Stomach smooth muscle (tissue), 2 donors: ENCODE measurements around the gene CILP.
"Not testable (repeated sequence)": the region's sequence is repeated elsewhere in the genome, so short reads cannot be mapped to it uniquely, and the experiment has no call there.

Experiments used
- H3K27ac ChIP-seq: one replicate; pipeline ENCODE4 v1.7.0; 2013; ENCODE audit warnings: mild to moderate bottlenecking, low read length, inconsistent platforms
- H3K27me3 ChIP-seq, 2 donors: one replicate each; pipeline ENCODE4 v1.7.0; 2013; ENCODE audit warnings: low read length in 2 of 2; ENCODE audit not compliant: insufficient read depth in 2 of 2, control insufficient read depth in 1 of 2
- H3K36me3 ChIP-seq, 2 donors: one replicate each; pipeline ENCODE4 v1.7.0; 2013; ENCODE audit warnings: low read length in 2 of 2; ENCODE audit not compliant: control insufficient read depth in 2 of 2, insufficient read depth in 2 of 2
- H3K4me1 ChIP-seq: one replicate; pipeline ENCODE4 v1.7.0; 2013; ENCODE audit warnings: low read length; ENCODE audit not compliant: control insufficient read depth, insufficient read depth
- H3K4me3 ChIP-seq, 2 donors: one replicate each; pipeline ENCODE4 v1.7.0; 2013; ENCODE audit warnings: low read length in 2 of 2
- H3K9ac ChIP-seq, 2 donors: one replicate each; pipeline ENCODE4 v1.7.0; 2013; ENCODE audit warnings: low read length in 2 of 2, mild to moderate bottlenecking in 1 of 2
- H3K9me3 ChIP-seq, 2 donors: one replicate each; pipeline ENCODE4 v1.7.0; 2013; ENCODE audit warnings: low read length in 2 of 2; ENCODE audit not compliant: control insufficient read depth in 2 of 2
- donor health status: healthy.
- donor health status: Pancreatic carcinoma.

The CILP gene

DNA sequence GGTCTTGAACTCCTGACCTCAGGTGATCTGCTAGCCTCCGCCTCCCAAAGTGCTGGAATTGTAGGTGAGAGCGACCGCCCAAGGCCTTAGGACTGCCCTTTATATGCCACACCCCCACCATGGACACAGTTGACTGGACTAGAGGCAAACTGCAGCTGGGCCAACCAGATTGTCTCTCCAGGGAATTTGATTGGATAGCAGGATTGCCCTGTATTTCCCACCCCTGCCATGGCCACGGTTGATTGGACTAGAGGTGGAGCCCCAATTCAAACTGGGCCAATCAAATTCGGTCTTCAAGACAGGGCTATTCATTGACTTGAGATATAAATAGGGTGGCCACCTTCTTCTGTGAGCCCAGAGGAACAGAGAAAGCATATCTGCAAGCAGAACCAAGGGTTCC is 19.3 kb downstream of the CILP start:
- H3K27ac ChIP-seq = no peak overlapping the region
- H3K27me3 ChIP-seq = no peaks in the 10 kb centered on the region
- H3K9ac ChIP-seq = no peak overlapping the region
- no peaks in the 10 kb centered on the region for H3K9me3 ChIP-seq
- peaks cover 16% of the 10 kb centered on the region for H3K4me1 ChIP-seq
- H3K36me3 ChIP-seq = no peaks in the 10 kb centered on the region
- no peak overlapping the region for H3K4me3 ChIP-seq

DNA sequence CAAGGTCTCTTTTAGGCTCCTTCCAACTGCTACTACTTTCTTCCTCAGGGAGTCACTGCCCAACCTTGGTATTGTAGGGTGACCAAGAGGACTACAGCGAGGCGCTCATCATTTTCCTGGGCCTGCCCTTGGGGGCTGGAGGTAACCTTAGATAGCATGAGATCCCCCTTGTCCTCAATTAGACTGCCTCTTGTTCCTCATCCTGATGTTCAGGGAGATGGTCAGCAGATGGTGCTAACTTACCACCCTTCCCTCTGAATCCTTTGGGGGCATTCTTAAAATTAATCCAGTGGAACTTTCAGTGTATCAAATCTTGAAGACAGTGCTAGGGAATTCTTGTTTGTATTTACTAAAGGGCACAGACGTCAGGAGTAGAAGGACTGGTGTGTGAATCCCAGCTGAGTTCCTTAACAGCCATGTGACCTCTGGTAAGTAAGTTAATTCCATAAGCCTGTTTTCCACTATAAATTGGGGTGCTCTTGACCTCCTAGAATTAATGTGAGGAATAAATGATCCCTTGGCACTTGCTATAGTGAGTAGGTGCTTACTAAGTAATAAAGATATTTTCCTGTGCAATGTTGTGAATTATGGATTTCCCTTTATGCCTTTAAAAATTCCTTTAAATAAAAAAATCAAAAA is 22.1 kb downstream of the CILP start:
- no peak overlapping the region for H3K4me3 ChIP-seq
- no peaks in the 10 kb centered on the region for H3K9me3 ChIP-seq
- no peak overlapping the region for H3K27ac ChIP-seq
- no peaks in the 10 kb centered on the region for H3K36me3 ChIP-seq
- H3K27me3 ChIP-seq = no peaks in the 10 kb centered on the region
- peaks cover 2% of the 10 kb centered on the region for H3K4me1 ChIP-seq
- no peak overlapping the region for H3K9ac ChIP-seq

DNA sequence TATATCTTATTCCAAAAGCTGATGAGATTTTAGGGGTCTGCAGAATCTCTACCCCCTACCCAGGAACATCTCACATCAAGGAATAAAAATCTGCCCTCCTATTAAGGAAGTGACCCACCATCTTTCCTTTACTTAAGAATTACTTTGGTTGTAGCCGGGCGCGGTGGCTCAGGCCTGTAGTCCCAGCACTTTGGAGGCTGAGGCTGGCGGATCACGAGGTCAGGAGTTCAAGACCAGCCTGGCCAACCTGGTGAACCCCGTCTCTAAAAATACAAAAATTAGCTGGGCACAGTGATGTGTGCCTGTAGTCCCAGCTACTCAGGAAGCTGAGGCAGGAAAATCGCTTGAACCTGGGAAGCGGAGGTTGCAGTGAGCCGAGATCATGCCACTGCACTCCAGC is 22.8 kb downstream of the CILP start:
- H3K27ac ChIP-seq, H3K9ac ChIP-seq, H3K4me1 ChIP-seq, H3K4me3 ChIP-seq, H3K27me3 ChIP-seq, H3K9me3 ChIP-seq, H3K36me3 ChIP-seq: not testable (repeated sequence)

DNA sequence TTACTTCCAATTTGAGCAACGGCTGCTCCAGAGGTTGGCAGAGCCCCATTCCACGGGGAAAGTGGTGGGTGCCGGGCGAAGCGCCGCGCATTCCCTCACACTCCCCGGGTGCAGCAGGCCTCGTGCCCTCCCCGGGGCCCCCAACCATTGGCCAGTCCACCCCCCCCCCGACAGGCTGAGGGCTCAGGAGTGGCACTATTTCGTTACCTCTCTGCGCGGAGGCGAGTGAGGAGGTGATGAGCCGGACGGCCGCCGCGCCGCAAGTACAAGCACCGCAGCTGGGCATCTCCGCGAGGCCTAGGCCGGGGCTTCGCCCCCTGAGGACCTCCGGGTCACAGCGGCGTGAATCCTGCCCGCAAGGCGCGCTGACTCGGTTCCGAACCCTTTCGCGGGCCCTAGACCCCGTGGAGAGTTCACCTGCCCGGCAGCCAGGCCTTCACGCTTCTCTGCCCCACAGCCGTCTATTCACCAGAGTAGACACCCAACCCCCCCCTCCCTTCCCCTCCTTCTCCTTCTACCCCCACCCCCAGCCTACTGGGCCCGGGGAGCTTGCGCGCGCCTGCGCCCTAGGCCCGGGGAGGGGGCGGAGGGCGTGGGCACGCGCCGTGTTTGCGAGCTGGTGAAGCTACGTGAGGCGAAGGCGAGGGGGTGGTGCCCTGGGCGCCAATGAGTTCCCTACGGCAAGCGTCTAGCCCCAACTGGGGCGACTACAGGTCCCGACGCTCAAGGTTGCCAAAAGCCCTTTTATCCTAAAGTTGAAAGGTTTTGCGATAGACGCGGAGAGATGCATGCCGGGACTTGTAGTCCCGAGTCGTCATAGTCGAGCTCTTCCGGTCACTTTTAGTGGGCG is 26.2 kb downstream of the CILP start, which contains the start of gene CLPX:
CLPX (minus strand) TSS at position 475 of the 850 bp plus-strand sequence; CDS start at position 286, 189 bp downstream.
- Histone ChIP-seq H3K27me3 (no peaks in the 10 kb centered on the region), H3K36me3 (no peaks in the 10 kb centered on the region), H3K9me3 (no peaks in the 10 kb centered on the region), H3K27ac (peak within 1 kb of the TSS; percentile 94), H3K9ac (peak within 1 kb of the TSS; percentile 94 to 97), H3K4me3 (peak within 1 kb of the TSS; percentile 84 to 88), H3K4me1 (peaks cover 11% of the 10 kb centered on the region)

DNA sequence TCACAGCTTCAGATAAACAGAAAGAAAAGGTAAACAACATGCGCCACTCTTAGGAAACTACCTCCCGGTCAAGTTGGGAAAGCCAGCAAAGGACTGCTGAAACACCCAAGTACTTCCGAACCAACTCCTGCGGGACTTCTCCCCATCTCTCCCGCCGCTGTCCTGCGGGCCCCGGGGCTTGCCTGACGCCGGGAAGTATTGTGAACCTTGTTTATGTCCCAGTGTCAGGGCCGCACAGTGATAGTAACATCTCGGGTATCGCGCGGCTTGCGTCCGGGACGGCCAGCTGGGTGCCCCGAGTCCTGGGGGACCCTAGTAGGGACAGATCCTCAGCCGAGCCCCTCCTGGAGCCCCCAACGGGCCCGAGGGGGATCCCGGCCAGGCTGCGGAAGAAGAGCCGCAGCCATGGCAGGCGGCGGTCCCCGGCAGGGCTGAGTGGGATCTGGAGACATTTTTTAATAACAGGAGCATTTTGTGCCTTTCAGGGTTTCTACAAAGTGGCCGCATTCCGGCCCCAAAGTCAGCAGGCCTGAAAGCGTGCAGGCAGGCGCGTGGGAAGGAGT is 26.9 kb downstream of the CILP start:
- H3K27ac ChIP-seq = peak overlapping the region; percentile 94
- no peaks in the 10 kb centered on the region for H3K27me3 ChIP-seq
- peaks cover 11% of the 10 kb centered on the region for H3K4me1 ChIP-seq

DNA sequence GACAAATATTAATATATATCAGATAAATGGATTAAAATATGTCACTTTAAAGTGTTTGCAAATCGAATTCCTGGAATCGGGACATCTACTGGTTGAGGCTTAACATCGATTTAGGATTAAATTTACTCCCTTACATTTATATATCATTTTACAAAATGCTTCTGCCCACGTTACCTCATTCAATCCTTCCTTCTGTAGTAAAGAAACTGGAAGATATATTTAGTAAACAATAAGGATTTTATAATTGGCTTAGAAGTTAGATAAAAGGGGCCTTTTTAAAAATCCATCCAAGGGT is 27.5 kb downstream of the CILP start:
- H3K27ac ChIP-seq = peak overlapping the region; percentile 42
- no peaks in the 10 kb centered on the region for H3K9me3 ChIP-seq
- H3K4me3 ChIP-seq = peak overlapping the region; percentile 84 to 88
- peaks cover 0 to 9% of the 10 kb centered on the region in 2 donors for H3K36me3 ChIP-seq
- peak overlapping the region; percentile 94 to 97 for H3K9ac ChIP-seq
- H3K4me1 ChIP-seq = peaks cover 11% of the 10 kb centered on the region
- H3K27me3 ChIP-seq = no peaks in the 10 kb centered on the region

More for the DNA sequence above, 26.9 kb downstream of the CILP start:
- Histone ChIP-seq H3K4me3 (peak overlapping the region; percentile 84 to 88), H3K9ac (peak overlapping the region; percentile 94 to 97), H3K36me3 (peaks cover 0 to 5% of the 10 kb centered on the region in 2 donors), H3K9me3 (no peaks in the 10 kb centered on the region)

DNA sequence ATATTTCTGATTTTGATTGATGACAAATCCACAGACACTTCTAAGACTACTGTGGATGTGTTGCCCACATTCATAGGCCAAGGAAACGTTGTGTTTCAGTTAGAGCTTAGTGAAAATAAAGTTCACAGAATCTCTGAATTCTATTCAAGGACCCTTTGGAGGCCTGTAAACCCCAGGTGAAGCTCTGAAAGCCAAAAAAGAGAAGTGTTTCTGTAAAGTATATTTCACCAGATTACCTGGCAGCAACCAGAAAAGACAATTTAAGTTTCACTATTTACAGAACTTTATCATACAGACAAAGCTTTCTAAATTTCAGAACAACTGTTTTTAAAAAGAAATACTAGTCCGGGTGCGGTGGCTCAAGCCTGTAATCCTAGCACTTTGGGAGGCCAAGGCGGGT is 28.7 kb downstream of the CILP start:
- no peaks in the 10 kb centered on the region for H3K27me3 ChIP-seq
- peaks cover 7 to 9% of the 10 kb centered on the region in 2 donors for H3K36me3 ChIP-seq
- H3K9me3 ChIP-seq = no peaks in the 10 kb centered on the region
- H3K27ac ChIP-seq = peak overlapping the region; percentile 31
- no peak overlapping the region for H3K4me3 ChIP-seq
- peaks cover 11% of the 10 kb centered on the region for H3K4me1 ChIP-seq
- H3K9ac ChIP-seq = no peak overlapping the region

DNA sequence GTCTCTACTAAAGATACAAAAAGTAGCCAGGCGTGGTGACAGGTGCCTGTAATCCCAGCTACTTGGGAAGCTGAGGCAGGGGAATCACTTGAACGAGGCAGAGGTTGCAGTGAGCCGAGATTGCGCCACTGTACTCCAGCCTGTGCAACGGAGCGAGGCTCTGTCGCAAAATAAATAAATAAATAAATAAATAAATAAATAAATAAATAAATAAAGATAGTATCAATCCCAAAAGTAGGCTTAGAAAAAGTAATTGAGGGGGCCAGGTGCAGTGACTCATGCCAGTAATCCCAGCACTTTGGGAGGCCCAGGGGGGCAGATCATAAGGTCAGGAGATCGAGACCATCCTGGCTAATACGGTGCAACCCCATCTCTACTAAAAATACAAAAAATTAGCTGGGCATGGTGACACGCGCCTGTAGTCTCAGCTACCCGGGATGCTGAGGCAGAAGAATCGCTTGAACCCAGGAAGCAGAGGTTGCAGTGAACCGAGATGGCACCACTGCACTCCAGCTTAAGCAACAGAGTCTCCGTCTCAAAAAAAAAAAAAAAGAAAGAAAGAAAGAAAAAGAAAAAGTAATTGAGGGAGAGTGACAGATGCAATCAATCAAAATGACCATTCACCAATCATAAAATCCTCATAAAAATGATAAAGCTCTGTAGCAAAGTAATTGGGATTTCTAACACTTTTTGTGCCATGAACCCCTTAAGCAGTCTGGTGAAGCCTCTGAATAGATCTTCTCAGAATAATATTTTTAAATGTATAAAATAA is 29.5 kb downstream of the CILP start:
- H3K9ac ChIP-seq, H3K27ac ChIP-seq, H3K27me3 ChIP-seq, H3K9me3 ChIP-seq, H3K4me3 ChIP-seq: not testable (repeated sequence)
- H3K4me1 ChIP-seq = peaks cover 11% of the 10 kb centered on the region
- peaks cover 10 to 13% of the 10 kb centered on the region in 2 donors for H3K36me3 ChIP-seq

DNA sequence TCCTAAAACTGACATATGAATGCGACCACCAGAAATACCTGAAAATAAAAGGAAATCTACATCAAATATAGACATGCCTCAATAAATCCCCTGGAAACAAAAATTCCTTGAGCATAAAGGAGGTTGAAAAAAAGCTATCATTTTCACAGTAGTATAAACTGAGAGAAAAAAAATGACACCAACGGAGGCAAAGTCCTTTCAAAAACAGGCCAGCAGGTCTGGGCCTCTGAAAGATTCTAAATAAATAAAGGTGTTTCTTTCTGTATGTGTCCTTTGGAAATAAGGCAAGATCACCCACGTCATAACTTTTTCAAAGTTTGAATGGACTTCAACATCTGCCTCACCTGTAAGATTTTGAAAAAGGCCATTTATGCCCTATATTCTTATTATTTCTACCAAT is 31.1 kb downstream of the CILP start:
- no peaks in the 10 kb centered on the region for H3K27me3 ChIP-seq
- peaks cover 13 to 14% of the 10 kb centered on the region in 2 donors for H3K36me3 ChIP-seq
- no peak overlapping the region for H3K4me3 ChIP-seq
- H3K9me3 ChIP-seq = no peaks in the 10 kb centered on the region
- H3K27ac ChIP-seq = no peak overlapping the region
- peaks cover 9% of the 10 kb centered on the region for H3K4me1 ChIP-seq
- H3K9ac ChIP-seq = no peak overlapping the region

DNA sequence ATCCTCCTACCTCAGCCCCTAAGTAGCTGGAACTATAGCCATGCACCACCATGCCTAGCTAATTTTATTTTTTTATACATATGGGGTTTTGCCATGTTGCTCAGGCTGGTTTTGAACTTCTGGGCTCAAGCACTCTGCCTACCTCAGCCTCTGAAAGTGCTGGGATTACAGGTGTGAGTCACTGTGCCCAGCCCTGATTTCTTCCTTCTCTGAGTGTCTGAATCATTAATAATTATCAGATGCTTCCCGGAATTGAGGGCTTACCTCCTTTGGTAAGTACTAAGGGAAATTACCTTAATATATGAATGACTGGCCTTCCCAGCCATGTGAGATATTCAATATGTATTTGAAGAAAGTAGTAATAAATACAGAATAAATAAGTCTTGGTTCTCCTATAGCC is 33.4 kb downstream of the CILP start:
- H3K4me3 ChIP-seq = no peak overlapping the region
- peaks cover 5% of the 10 kb centered on the region for H3K4me1 ChIP-seq
- H3K27me3 ChIP-seq = no peaks in the 10 kb centered on the region
- no peaks in the 10 kb centered on the region for H3K9me3 ChIP-seq
- H3K36me3 ChIP-seq = peaks cover 16 to 20% of the 10 kb centered on the region in 2 donors
- no peak overlapping the region for H3K9ac ChIP-seq
- no peak overlapping the region for H3K27ac ChIP-seq
